ENCODE results near the gene HNRNPK.

GRCh38 chr9:83975300-83975699, 4.7 kb downstream of the HNRNPK start:
- no peak for TF ChIP-seq ZNF565 (CRISPR knock-in tag; conservative IDR thresholded peaks at IDR 0.05; ENCODE audit: low read depth)
- no peak for TF ChIP-seq ARNTL (CRISPR knock-in tag; IDR thresholded peaks at IDR 0.05; ENCODE audit: borderline replicate concordance, low read depth)
- no peak for TF ChIP-seq ZFP30 (CRISPR knock-in tag; IDR thresholded peaks at IDR 0.05)
- no peak for TF ChIP-seq RARB (CRISPR knock-in tag; IDR thresholded peaks at IDR 0.05)
- TF ChIP-seq ZNF70 (CRISPR knock-in tag; IDR thresholded peaks at IDR 0.05): no peak
- TF ChIP-seq GLIS3 (CRISPR knock-in tag; IDR thresholded peaks at IDR 0.05): no peak
- no peak for TF ChIP-seq PATZ1 (CRISPR knock-in tag; IDR thresholded peaks at IDR 0.05; ENCODE audit: borderline replicate concordance)
- TF ChIP-seq, protein P1, sequence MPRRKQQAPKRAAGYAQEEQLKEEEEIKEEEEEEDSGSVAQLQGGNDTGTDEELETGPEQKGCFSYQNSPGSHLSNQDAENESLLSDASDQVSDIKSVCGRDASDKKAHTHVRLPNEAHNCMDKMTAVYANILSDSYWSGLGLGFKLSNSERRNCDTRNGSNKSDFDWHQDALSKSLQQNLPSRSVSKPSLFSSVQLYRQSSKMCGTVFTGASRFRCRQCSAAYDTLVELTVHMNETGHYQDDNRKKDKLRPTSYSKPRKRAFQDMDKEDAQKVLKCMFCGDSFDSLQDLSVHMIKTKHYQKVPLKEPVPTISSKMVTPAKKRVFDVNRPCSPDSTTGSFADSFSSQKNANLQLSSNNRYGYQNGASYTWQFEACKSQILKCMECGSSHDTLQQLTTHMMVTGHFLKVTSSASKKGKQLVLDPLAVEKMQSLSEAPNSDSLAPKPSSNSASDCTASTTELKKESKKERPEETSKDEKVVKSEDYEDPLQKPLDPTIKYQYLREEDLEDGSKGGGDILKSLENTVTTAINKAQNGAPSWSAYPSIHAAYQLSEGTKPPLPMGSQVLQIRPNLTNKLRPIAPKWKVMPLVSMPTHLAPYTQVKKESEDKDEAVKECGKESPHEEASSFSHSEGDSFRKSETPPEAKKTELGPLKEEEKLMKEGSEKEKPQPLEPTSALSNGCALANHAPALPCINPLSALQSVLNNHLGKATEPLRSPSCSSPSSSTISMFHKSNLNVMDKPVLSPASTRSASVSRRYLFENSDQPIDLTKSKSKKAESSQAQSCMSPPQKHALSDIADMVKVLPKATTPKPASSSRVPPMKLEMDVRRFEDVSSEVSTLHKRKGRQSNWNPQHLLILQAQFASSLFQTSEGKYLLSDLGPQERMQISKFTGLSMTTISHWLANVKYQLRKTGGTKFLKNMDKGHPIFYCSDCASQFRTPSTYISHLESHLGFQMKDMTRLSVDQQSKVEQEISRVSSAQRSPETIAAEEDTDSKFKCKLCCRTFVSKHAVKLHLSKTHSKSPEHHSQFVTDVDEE (CRISPR knock-in tag; IDR thresholded peaks at IDR 0.05): no peak
- no peak for TF ChIP-seq SNAI2 (CRISPR knock-in tag; IDR thresholded peaks at IDR 0.05)
- TF ChIP-seq CSRNP3 (CRISPR knock-in tag; IDR thresholded peaks at IDR 0.05): no peak

Data from SK-N-SH treated with all-trans-retinoic acid at 6 μM for 48 hours (cell line).